NCI-H1092 treated with DMSO at 0.1 percent for 48 hours (cell line): ENCODE results near the gene KRTAP9-2.
"Not testable (repeated sequence)": the region's sequence is repeated elsewhere in the genome, so short reads cannot be mapped to it uniquely, and the experiment has no call there.

ENCODE experiments used
- DNase-seq: peaks from one replicate; lab custom pipeline; 2025; lab: John Stamatoyannopoulos, UW

Gene KRTAP9-2

GRCh38 chr17:41237116-41237515, 10.7 kb downstream of the KRTAP9-2 start:
- not testable (repeated sequence) for DNase-seq

GRCh38 chr17:41237949-41238437, 11.5 kb downstream of the KRTAP9-2 start, which contains the start of gene KRTAP9-8:
Gene KRTAP9-8 (plus strand): TSS chr17:41237999. CDS start chr17:41238052, 53 bp downstream.
- DNase-seq: not testable (repeated sequence)

- not testable (repeated sequence) for DNase-seq
Observed at GRCh38 chr17:41246995-41247787, 20.7 kb downstream of the KRTAP9-2 start.

- DNase-seq: not testable (repeated sequence)
Observed at GRCh38 chr17:41249637-41250240, 23.3 kb downstream of the KRTAP9-2 start, which contains the start of gene KRTAP9-4. Gene KRTAP9-4 (plus strand): TSS chr17:41249687. CDS start chr17:41249721, 34 bp downstream.

- no peak for DNase-seq
Observed at GRCh38 chr17:41251261-41251660, 24.8 kb downstream of the KRTAP9-2 start.

- DNase-seq: no peak
Observed at GRCh38 chr17:41254861-41255260, 28.4 kb downstream of the KRTAP9-2 start.

GRCh38 chr17:41255381-41256290, 29.2 kb downstream of the KRTAP9-2 start, which contains the start of gene KRTAP9-9:
Gene KRTAP9-9 (plus strand): TSS chr17:41255384.
- not testable (repeated sequence) for DNase-seq

- no peak for DNase-seq
Observed at GRCh38 chr17:41256291-41256685, 29.8 kb downstream of the KRTAP9-2 start.

- DNase-seq: no peak
Observed at GRCh38 chr17:41258406-41258805, 32.0 kb downstream of the KRTAP9-2 start.

GRCh38 chr17:41263212-41263611, 36.8 kb downstream of the KRTAP9-2 start:
- no peak for DNase-seq

- no peak for DNase-seq
Observed at GRCh38 chr17:41264599-41264998, 38.2 kb downstream of the KRTAP9-2 start.

GRCh38 chr17:41265078-41265477, 38.6 kb downstream of the KRTAP9-2 start, which contains the start of gene KRTAP9-6:
Gene KRTAP9-6 (plus strand): TSS chr17:41265378. CDS start chr17:41265378, 0 bp downstream.
- DNase-seq: no peak

- DNase-seq: no peak
Observed at GRCh38 chr17:41267711-41268110, 41.3 kb downstream of the KRTAP9-2 start.

GRCh38 chr17:41271323-41271722, 44.9 kb downstream of the KRTAP9-2 start:
- not testable (repeated sequence) for DNase-seq

GRCh38 chr17:41271858-41272257, 45.4 kb downstream of the KRTAP9-2 start:
- no peak for DNase-seq

- not testable (repeated sequence) for DNase-seq
Observed at GRCh38 chr17:41275648-41276190, 49.3 kb downstream of the KRTAP9-2 start, which contains the start of gene KRTAP9-7. Gene KRTAP9-7 (plus strand): TSS chr17:41275698. CDS start chr17:41275698, 0 bp downstream.
